ENCODE measurements around the gene TRAF3IP3. TPM values are rescaled to one million over a fixed set of nuclear protein-coding genes. Genes with fewer than 3 reads are reported as not detected.

TRAF3IP3 gene
- total RNA-seq, 1 experiment from 2014 or later: not detected

DNA sequence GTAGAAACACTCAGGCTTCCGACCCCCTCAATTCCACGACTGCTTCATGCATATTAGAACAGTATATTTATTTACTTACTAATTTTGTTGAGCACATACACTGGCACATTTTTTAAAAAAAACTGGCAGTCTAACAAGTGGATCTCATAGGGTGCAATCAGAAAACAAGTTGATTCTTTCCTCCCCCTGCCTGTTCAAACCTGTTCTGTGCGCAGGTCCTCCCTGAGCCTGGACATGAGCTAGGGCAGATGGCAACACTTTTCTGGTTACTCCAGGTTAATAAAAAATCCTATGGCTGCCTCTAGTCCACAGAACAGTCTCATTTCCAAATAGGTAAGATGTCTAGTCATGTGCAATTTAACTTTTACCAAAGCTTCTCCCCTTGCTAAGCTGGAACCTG, 32.6 kb upstream of the TRAF3IP3 start:
- no peak for DNase-seq
- Histone ChIP-seq H4K20me1 (ENCODE audit: insufficient read depth) (no peaks in the 10 kb centered on the region), H3K27ac (no peak overlapping the region), H3F3A (ENCODE audit: insufficient read depth, low read depth) (no peaks in the 10 kb centered on the region), H3K79me2 (ENCODE audit: low read depth) (no peaks in the 10 kb centered on the region), H2AFZ (no peak overlapping the region), H3K36me3 (ENCODE audit: low read depth) (no peaks in the 10 kb centered on the region), H3K27me3 (ENCODE audit: insufficient read depth, low read depth) (no peaks in the 10 kb centered on the region), H3K9me2 (ENCODE audit: insufficient read depth) (0 out of 2 replicates have a peak, but pooled peaks cover 4% of the 10 kb centered on the region), H3K4me1 (replicated peaks; ENCODE audit: insufficient read depth) (no peaks in the 10 kb centered on the region), H3K9me3 (ENCODE audit: insufficient read depth, low read depth) (no peaks in the 10 kb centered on the region), H3K4me2 (no peak overlapping the region), H3K4me3 (no peak overlapping the region)
- intact Hi-C loops (cut with micrococcal nuclease; ENCODE audit: unreplicated experiment): no loop called here
- no peak for TF ChIP-seq EZH2 (IDR thresholded peaks at IDR 0.05; ENCODE audit: low read depth)
- CTCF ChIA-PET: interaction anchor here (0.6 kb wide), 1 partner anchor 15 kb away, joined by 3 read pairs; no protein-coding TSS in a partner anchor
- BruUV-seq (replicated peaks): no TSS peak
- POLR2A ChIA-PET (ENCODE audit: unreplicated experiment): no interaction called here

GRCh38 chr1:209723756-209724693, 31.8 kb upstream of the TRAF3IP3 start:
- no peak overlapping the region for H3K4me2 ChIP-seq
- intact Hi-C loops (cut with micrococcal nuclease; ENCODE audit: unreplicated experiment): no loop called here
- H4K20me1 ChIP-seq (ENCODE audit: insufficient read depth): no peaks in the 10 kb centered on the region
- ChIA-PET CTCF (interaction anchor here (0.6 kb wide), 1 partner anchor 15 kb away, joined by 3 read pairs; no protein-coding TSS in a partner anchor), POLR2A (ENCODE audit: unreplicated experiment) (no interaction called here)
- no peaks in the 10 kb centered on the region for H3K79me2 ChIP-seq (ENCODE audit: low read depth)
- no peaks in the 10 kb centered on the region for H3F3A ChIP-seq (ENCODE audit: insufficient read depth, low read depth)
- H3K4me1 ChIP-seq (replicated peaks; ENCODE audit: insufficient read depth): no peaks in the 10 kb centered on the region
- BruUV-seq (replicated peaks): no TSS peak
- no peak overlapping the region for H2AFZ ChIP-seq
- H3K27ac ChIP-seq: no peak overlapping the region
- H3K4me3 ChIP-seq: no peak overlapping the region
- TF ChIP-seq, protein P1, sequence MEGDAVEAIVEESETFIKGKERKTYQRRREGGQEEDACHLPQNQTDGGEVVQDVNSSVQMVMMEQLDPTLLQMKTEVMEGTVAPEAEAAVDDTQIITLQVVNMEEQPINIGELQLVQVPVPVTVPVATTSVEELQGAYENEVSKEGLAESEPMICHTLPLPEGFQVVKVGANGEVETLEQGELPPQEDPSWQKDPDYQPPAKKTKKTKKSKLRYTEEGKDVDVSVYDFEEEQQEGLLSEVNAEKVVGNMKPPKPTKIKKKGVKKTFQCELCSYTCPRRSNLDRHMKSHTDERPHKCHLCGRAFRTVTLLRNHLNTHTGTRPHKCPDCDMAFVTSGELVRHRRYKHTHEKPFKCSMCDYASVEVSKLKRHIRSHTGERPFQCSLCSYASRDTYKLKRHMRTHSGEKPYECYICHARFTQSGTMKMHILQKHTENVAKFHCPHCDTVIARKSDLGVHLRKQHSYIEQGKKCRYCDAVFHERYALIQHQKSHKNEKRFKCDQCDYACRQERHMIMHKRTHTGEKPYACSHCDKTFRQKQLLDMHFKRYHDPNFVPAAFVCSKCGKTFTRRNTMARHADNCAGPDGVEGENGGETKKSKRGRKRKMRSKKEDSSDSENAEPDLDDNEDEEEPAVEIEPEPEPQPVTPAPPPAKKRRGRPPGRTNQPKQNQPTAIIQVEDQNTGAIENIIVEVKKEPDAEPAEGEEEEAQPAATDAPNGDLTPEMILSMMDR (conservative IDR thresholded peaks at IDR 0.05): no peak
- no peak for TF ChIP-seq EZH2 (IDR thresholded peaks at IDR 0.05; ENCODE audit: low read depth)
- H3K36me3 ChIP-seq (ENCODE audit: low read depth): no peaks in the 10 kb centered on the region
- H3K9me2 ChIP-seq (ENCODE audit: insufficient read depth): 0 out of 2 replicates have a peak, but pooled peaks cover 4% of the 10 kb centered on the region
- no peaks in the 10 kb centered on the region for H3K27me3 ChIP-seq (ENCODE audit: insufficient read depth, low read depth)
- no peaks in the 10 kb centered on the region for H3K9me3 ChIP-seq (ENCODE audit: insufficient read depth, low read depth)
- no peak for DNase-seq

DNA sequence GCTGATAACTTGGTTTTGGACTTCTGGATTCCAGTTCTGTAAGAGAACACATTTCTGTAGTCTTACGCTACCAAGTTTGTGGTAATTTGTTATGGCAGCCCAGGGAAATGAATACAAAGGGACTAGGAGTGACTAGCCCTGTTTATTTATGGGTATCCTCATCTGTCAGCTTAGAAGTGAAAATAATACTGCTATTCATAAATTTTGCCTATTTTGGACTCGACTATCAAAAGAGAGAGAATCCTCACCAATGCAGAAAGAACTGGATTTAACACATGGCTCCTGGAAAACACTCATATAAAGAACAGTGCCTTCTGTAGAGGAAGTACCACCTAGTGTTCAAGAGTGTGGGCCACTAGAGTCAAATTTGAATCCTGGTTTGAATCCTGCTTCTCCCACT, 28.6 kb upstream of the TRAF3IP3 start:
- Histone ChIP-seq H3K36me3 (ENCODE audit: low read depth) (no peaks in the 10 kb centered on the region), H3K79me2 (ENCODE audit: low read depth) (no peaks in the 10 kb centered on the region), H3K9me2 (ENCODE audit: insufficient read depth) (no peaks in the 10 kb centered on the region), H3K4me1 (replicated peaks; ENCODE audit: insufficient read depth) (no peaks in the 10 kb centered on the region), H3K9me3 (ENCODE audit: insufficient read depth, low read depth) (no peaks in the 10 kb centered on the region), H2AFZ (no peak overlapping the region), H3K27ac (no peak overlapping the region), H3K27me3 (ENCODE audit: insufficient read depth, low read depth) (no peaks in the 10 kb centered on the region), H3F3A (ENCODE audit: insufficient read depth, low read depth) (no peaks in the 10 kb centered on the region), H4K20me1 (ENCODE audit: insufficient read depth) (no peaks in the 10 kb centered on the region), H3K4me3 (no peak overlapping the region), H3K4me2 (no peak overlapping the region)
- ChIA-PET POLR2A (ENCODE audit: unreplicated experiment) (no interaction called here), CTCF (no interaction called here)
- TF ChIP-seq, protein P1 (conservative IDR thresholded peaks at IDR 0.05): no peak
- no peak for TF ChIP-seq EZH2 (IDR thresholded peaks at IDR 0.05; ENCODE audit: low read depth)
- DNase-seq: no peak
- BruUV-seq (replicated peaks): no TSS peak
- intact Hi-C loops (cut with micrococcal nuclease; ENCODE audit: unreplicated experiment): no loop called here
